Measurements from ENCODE around the gene SMPD2. TPM values are rescaled to one million over a fixed set of nuclear protein-coding genes. Genes with fewer than 3 reads are reported as not detected.

Gene SMPD2
- total and polyA plus RNA-seq, 2 of the 4 experiments (the other 2 are of a cell fraction) = 7.7 to 9.0 TPM

DNA sequence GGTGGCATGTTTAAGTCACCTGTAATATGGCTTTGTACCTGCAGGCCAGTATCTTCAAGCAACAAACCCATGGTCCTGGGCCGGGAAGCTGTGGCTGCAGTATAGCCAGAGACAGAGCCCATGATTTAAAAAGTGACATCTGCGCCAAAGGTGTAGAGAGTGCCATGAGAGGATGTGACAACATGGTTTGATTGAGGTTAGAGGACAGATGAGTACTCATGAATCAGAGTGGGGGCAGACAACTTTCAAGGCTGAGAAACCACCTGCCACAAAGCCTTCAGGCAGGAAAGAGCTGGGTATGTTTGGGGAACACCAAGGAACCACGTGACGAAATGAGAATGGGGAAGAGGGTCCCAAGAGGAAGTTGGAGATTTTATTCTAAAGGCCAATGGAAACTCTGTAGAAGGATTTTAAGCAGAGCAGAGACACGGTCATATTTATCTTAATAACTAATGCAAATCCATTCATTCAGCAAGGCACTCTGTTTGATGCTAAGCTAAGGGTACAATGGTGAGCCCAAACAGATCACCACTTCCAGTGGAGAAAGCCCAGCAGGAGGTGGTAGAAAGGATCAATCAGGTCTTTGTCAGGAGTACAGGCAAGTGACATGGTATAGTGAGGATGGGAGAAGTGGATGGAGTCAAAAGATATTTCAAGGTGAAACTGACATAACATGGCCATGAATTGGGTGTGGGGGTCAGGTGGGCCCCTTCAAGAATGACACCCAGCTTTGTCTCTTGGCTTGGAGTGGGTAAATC lies 18.4 kb downstream of the SMPD2 start:
- in situ Hi-C loops (cut with MboI; ENCODE audit: low sequenced_read_pairs) = no loop called here
- Histone ChIP-seq H3K4me2 (ENCODE audit: low read depth, low read length) (no peak overlapping the region), H4K5ac (ENCODE audit: low read depth, low read length) (no peak overlapping the region), H3K36me3 (ENCODE audit: control insufficient read depth, insufficient read depth, low read length) (peaks cover 4% of the 10 kb centered on the region; the same call in 1 of the 2 replicates), H3K27ac (ENCODE audit: insufficient read depth, low read length) (no peak overlapping the region), H3K23ac (ENCODE audit: low read depth, low read length) (no peak overlapping the region), H4K20me1 (ENCODE audit: insufficient read depth, low read length) (no peaks in the 10 kb centered on the region), H3K56ac (ENCODE audit: extremely low read depth, insufficient read depth, low read length) (no peak overlapping the region), H3K4me1 (ENCODE audit: control insufficient read depth, insufficient read depth, low read length) (peaks cover 8% of the 10 kb centered on the region), H3K18ac (ENCODE audit: low read depth, low read length) (no peak overlapping the region), H3K9ac (ENCODE audit: low read depth, low read length) (no peak overlapping the region), H2BK15ac (ENCODE audit: low read depth, low read length) (no peak overlapping the region), H2BK5ac (ENCODE audit: low read depth, low read length, poor library complexity, severe bottlenecking) (no peak overlapping the region), H4K91ac (ENCODE audit: insufficient read depth, low read depth, low read length) (0 out of 2 replicates have a peak overlapping the region, but pooled peaks have one; percentile 36), H2AFZ (replicated peaks; ENCODE audit: low read length, poor library complexity) (no peak overlapping the region), H3K14ac (replicated peaks; ENCODE audit: low read depth, low read length) (no peak overlapping the region), H2BK120ac (ENCODE audit: low read depth, low read length) (no peak overlapping the region), H2AK5ac (ENCODE audit: low read depth, low read length) (no peak overlapping the region), H3K4ac (ENCODE audit: low read depth, low read length) (no peak overlapping the region), H3K27me3 (ENCODE audit: control insufficient read depth, insufficient read depth, low read length) (no peaks in the 10 kb centered on the region), H3K9me1 (ENCODE audit: insufficient read depth, low read length) (peaks cover 8% of the 10 kb centered on the region; the same call in 1 of the 2 replicates), H3K9me3 (ENCODE audit: control insufficient read depth, insufficient read depth, low read length) (no peaks in the 10 kb centered on the region), H3K4me3 (ENCODE audit: insufficient read depth, low read depth, low read length) (no peak overlapping the region), H2BK20ac (ENCODE audit: low read depth, low read length) (no peak overlapping the region), H4K8ac (ENCODE audit: low read depth in 2 of 2, low read length in 2 of 2) (no peak overlapping the region), H3K79me1 (ENCODE audit: low read depth in 1 of 2, low read length in 2 of 2) (peaks cover 21 to 42% of the 10 kb centered on the region in 2 experiments), H2AK9ac (replicated peaks; ENCODE audit: low read depth, low read length, poor library complexity) (peak overlapping the region; percentile 23)
- no TSS peak for BruUV-seq (replicated peaks)
- no peak for DNase-seq
- ChIA-PET CTCF (no interaction called here), POLR2A (ENCODE audit: unreplicated experiment) (no interaction called here)
- intact Hi-C loops (cut with micrococcal nuclease) = no loop called here
- no peak for ATAC-seq (ENCODE audit: low read depth)
- dilution Hi-C loops (cut with HindIII; ENCODE audit: low sequenced_read_pairs, unreplicated experiment) = no loop called here
- no peak for TF ChIP-seq BHLHE40 (IDR thresholded peaks at IDR 0.05; ENCODE audit: low read depth, low read length)
- TF ChIP-seq SMC3 (IDR thresholded peaks at IDR 0.05; ENCODE audit: low read depth, low read length) = no peak
- TF ChIP-seq, protein P1, sequence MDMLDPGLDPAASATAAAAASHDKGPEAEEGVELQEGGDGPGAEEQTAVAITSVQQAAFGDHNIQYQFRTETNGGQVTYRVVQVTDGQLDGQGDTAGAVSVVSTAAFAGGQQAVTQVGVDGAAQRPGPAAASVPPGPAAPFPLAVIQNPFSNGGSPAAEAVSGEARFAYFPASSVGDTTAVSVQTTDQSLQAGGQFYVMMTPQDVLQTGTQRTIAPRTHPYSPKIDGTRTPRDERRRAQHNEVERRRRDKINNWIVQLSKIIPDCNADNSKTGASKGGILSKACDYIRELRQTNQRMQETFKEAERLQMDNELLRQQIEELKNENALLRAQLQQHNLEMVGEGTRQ (IDR thresholded peaks at IDR 0.05; ENCODE audit: low read depth, low read length) = no peak
- TF ChIP-seq POLR2A (IDR thresholded peaks at IDR 0.05; ENCODE audit: low read depth, low read length) = no peak
- no peak for TF ChIP-seq RFX5 (IDR thresholded peaks at IDR 0.05; ENCODE audit: low read depth, low read length)
- TF ChIP-seq RAD21 (IDR thresholded peaks at IDR 0.05; ENCODE audit: low read length) = no peak
- WGBS, 2 experiments (ENCODE audit: extremely low coverage in 2 of 2, insufficient read length in 1 of 2) = 100% methylated on average over 2 of the region's 5 CpGs; no CpG with 5 or more reads in 1 of the 2 experiments

All from IMR-90 (cell line).